Colonic mucosa (tissue), 4 donors: Measurements from ENCODE around the gene VARS2. TPM values are rescaled to one million over a fixed set of nuclear protein-coding genes. Genes with fewer than 3 reads are reported as not detected.

ENCODE experiments used
- DNase-seq: peaks from one replicate; pipeline ENCODE4 v3.0.0-alpha.2; 2020
- H3K27ac ChIP-seq: fragments of 200-600 bp; one replicate; pipeline ENCODE4 v1.8.0; 2021
- H3K27me3 ChIP-seq: fragments of 200-600 bp; one replicate; pipeline ENCODE4 v1.8.0; 2021
- H3K36me3 ChIP-seq: fragments of 200-600 bp; one replicate; pipeline ENCODE4 v1.8.0; 2021
- H3K4me1 ChIP-seq: fragments of 200-600 bp; one replicate; pipeline ENCODE4 v1.8.0; 2021; ENCODE audit warnings: mild to moderate bottlenecking
- H3K4me3 ChIP-seq: fragments of 200-600 bp; one replicate; pipeline ENCODE4 v1.8.0; 2021
- H3K9ac ChIP-seq, 2 donors: one replicate each; pipeline ENCODE4 v1.7.0; 2013; ENCODE audit warnings: control low read depth in 2 of 2, low read depth in 2 of 2, low read length in 2 of 2
- H3K9me3 ChIP-seq: fragments of 200-600 bp; one replicate; pipeline ENCODE4 v1.8.0; 2021
- CTCF ChIP-seq: fragments of 200-600 bp; IDR thresholded peaks from one replicate; pipeline ENCODE4 v1.8.0; 2022; ENCODE audit warnings: antibody characterized with exemption, mild to moderate bottlenecking
- intact Hi-C: fragments of 100-400 bp; cut with DNase I; formaldehyde crosslinking; loops from one replicate; pipeline ENCODE4 v1.14.1; 2022
- total RNA-seq, 2 donors: library from RNA; stranded (reverse); fragmentation: NEBNext Ultra II Directional in 1 of 2; extraction: Animal tissue kit (Norgen Biotek cat#: 25700) in 1 of 2; gene quantifications; one replicate each; pipeline ENCODE4 v1.2.1, GENCODE V29; 2021
- donor health status: healthy.
- donor health status: DM: no; HTN: no; CAD: no.
- donor health status: DM: no; HTN: no; CAD: no.

The VARS2 gene
- total RNA-seq, 2 donors from 2014 or later, result 27.5 to 55.6 TPM

- Histone ChIP-seq H3K9ac (no peak overlapping the region), H3K9me3 (no peaks in the 10 kb centered on the region), H3K27me3 (no peaks in the 10 kb centered on the region), H3K4me1 (peaks cover 6% of the 10 kb centered on the region), H3K4me3 (no peak overlapping the region), H3K27ac (no peak overlapping the region), H3K36me3 (peaks cover 12% of the 10 kb centered on the region)
- no peak for DNase-seq
- intact Hi-C loops, result no loop called here
- TF ChIP-seq CTCF, result no peak
These were observed 24.0 kb upstream of the VARS2 start for GRCh38 chr6:30889921-30890645.

- Histone ChIP-seq H3K27me3 (no peaks in the 10 kb centered on the region), H3K27ac (no peak overlapping the region), H3K9me3 (no peaks in the 10 kb centered on the region), H3K4me3 (no peak overlapping the region), H3K9ac (no peak overlapping the region), H3K4me1 (peaks cover 6% of the 10 kb centered on the region), H3K36me3 (peaks cover 12% of the 10 kb centered on the region)
- TF ChIP-seq CTCF, result no peak
- intact Hi-C loops, result no loop called here
- DNase-seq, result no peak
These were observed 23.2 kb upstream of the VARS2 start for GRCh38 chr6:30890646-30891449.

- Histone ChIP-seq H3K36me3 (peaks cover 12% of the 10 kb centered on the region), H3K4me3 (no peak overlapping the region), H3K27ac (no peak overlapping the region), H3K27me3 (no peaks in the 10 kb centered on the region), H3K9ac (no peak overlapping the region), H3K9me3 (no peaks in the 10 kb centered on the region), H3K4me1 (peaks cover under 1% of the 10 kb centered on the region)
- DNase-seq, result no peak
- no peak for TF ChIP-seq CTCF
- intact Hi-C loops, result no loop called here
These were observed 22.7 kb upstream of the VARS2 start for GRCh38 chr6:30891450-30891723.

- H3K4me3 ChIP-seq, result no peak overlapping the region
- H3K27ac ChIP-seq, result no peak overlapping the region
- TF ChIP-seq CTCF, result no peak
- DNase-seq, result no peak
- H3K27me3 ChIP-seq, result no peaks in the 10 kb centered on the region
- H3K9ac ChIP-seq, result no peak overlapping the region
- peaks cover 12% of the 10 kb centered on the region for H3K36me3 ChIP-seq
- no peaks in the 10 kb centered on the region for H3K9me3 ChIP-seq
- intact Hi-C loops, result no loop called here
- H3K4me1 ChIP-seq, result no peaks in the 10 kb centered on the region
These were observed 22.1 kb upstream of the VARS2 start for GRCh38 chr6:30891816-30892538.

- Histone ChIP-seq H3K27me3 (no peaks in the 10 kb centered on the region), H3K4me3 (no peak overlapping the region), H3K9me3 (no peaks in the 10 kb centered on the region), H3K27ac (no peak overlapping the region), H3K9ac (no peak overlapping the region), H3K4me1 (no peaks in the 10 kb centered on the region), H3K36me3 (peaks cover 19% of the 10 kb centered on the region)
- no peak for TF ChIP-seq CTCF
- DNase-seq, result no peak
- intact Hi-C loops, result no loop called here
These were observed 20.9 kb upstream of the VARS2 start for GRCh38 chr6:30893001-30893591.
